NCI-H187 (cell line): ENCODE measurements around the gene PTPN5.
"Not testable (repeated sequence)": the region's sequence is repeated elsewhere in the genome, so short reads cannot be mapped to it uniquely, and the experiment has no call there.

ENCODE experiments used
- DNase-seq, 2 experiments: peaks; one replicate each; lab custom pipeline; 2025; lab: John Stamatoyannopoulos, UW

PTPN5 gene

GRCh38 chr11:18681949-18682348, 109.6 kb downstream of the PTPN5 start:
- not testable (repeated sequence) for DNase-seq
